Measurements from ENCODE around the gene TPCN2. TPM values are rescaled to one million over a fixed set of nuclear protein-coding genes. Genes with fewer than 3 reads are reported as not detected.

TPCN2 gene
- total RNA-seq, 1 experiment from 2014 or later, result 15.2 TPM

- ChIA-PET CTCF (no interaction called here), RAD21 (ENCODE audit: low non-redundant PET in 1 of 2, low total read pairs in 2 of 2, uncharacterized antibody in 2 of 2, unreplicated experiment in 2 of 2) (no interaction called here), POLR2A (no interaction called here)
- DNase-seq (ENCODE audit: low read depth, low spot score) (no peak), ATAC-seq (no peak)
- Histone ChIP-seq H3K4me3 (replicated peaks in 1 of 2; ENCODE audit: low read depth in 1 of 2, low read length in 2 of 2) (no peak overlapping the region), H3K27ac (ENCODE audit: low read depth, low read length) (no peak overlapping the region), H3K4me1 (ENCODE audit: control insufficient read depth in 1 of 2, insufficient read depth in 2 of 2, low read length in 2 of 2) (no peaks in the 10 kb centered on the region), H3K4me2 (ENCODE audit: low read length) (no peak overlapping the region), H3K79me2 (ENCODE audit: insufficient read depth, low read length) (no peaks in the 10 kb centered on the region), H2AFZ (ENCODE audit: low read depth, low read length, poor library complexity, severe bottlenecking) (no peak overlapping the region), H3K9me3 (ENCODE audit: control insufficient read depth in 1 of 2, insufficient read depth in 1 of 2, low read depth in 1 of 2, low read length in 2 of 2) (peaks cover 0 to 3% of the 10 kb centered on the region in 2 experiments; a peak in 1 of 4 replicates), H3K9ac (ENCODE audit: low read length) (no peak overlapping the region), H4K20me1 (ENCODE audit: insufficient read depth) (no peaks in the 10 kb centered on the region), H3K36me3 (ENCODE audit: control insufficient read depth in 1 of 2, insufficient read depth in 2 of 2, low read length in 2 of 2) (no peaks in the 10 kb centered on the region), H3K9me2 (ENCODE audit: insufficient read depth) (no peaks in the 10 kb centered on the region), H3K27me3 (ENCODE audit: insufficient read depth, low read length) (no peaks in the 10 kb centered on the region)
- intact Hi-C loops (cut with micrococcal nuclease), result no loop called here
- no TSS peak for BruUV-seq (replicated peaks)
- TF ChIP-seq EGR1 (IDR thresholded peaks at IDR 0.05; ENCODE audit: low read depth), result no peak
- TF ChIP-seq, protein P1, sequence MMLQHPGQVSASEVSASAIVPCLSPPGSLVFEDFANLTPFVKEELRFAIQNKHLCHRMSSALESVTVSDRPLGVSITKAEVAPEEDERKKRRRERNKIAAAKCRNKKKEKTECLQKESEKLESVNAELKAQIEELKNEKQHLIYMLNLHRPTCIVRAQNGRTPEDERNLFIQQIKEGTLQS (IDR thresholded peaks at IDR 0.05), result no peak
- TF ChIP-seq, protein P2, sequence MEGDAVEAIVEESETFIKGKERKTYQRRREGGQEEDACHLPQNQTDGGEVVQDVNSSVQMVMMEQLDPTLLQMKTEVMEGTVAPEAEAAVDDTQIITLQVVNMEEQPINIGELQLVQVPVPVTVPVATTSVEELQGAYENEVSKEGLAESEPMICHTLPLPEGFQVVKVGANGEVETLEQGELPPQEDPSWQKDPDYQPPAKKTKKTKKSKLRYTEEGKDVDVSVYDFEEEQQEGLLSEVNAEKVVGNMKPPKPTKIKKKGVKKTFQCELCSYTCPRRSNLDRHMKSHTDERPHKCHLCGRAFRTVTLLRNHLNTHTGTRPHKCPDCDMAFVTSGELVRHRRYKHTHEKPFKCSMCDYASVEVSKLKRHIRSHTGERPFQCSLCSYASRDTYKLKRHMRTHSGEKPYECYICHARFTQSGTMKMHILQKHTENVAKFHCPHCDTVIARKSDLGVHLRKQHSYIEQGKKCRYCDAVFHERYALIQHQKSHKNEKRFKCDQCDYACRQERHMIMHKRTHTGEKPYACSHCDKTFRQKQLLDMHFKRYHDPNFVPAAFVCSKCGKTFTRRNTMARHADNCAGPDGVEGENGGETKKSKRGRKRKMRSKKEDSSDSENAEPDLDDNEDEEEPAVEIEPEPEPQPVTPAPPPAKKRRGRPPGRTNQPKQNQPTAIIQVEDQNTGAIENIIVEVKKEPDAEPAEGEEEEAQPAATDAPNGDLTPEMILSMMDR (IDR thresholded peaks at IDR 0.05 in 2 of 3, conservative IDR thresholded peaks at IDR 0.05 in 1 of 3; ENCODE audit: borderline replicate concordance in 1 of 3, insufficient read depth in 1 of 3, low read depth in 2 of 3, low read length in 2 of 3), result no peak
- TF ChIP-seq RAD21 (IDR thresholded peaks at IDR 0.05; ENCODE audit: low read depth), result no peak
- TF ChIP-seq SP1 (IDR thresholded peaks at IDR 0.05; ENCODE audit: low read depth), result no peak
- TF ChIP-seq ZNF274 (IDR thresholded peaks at IDR 0.05; ENCODE audit: low read depth, low read length), result no peak
- no peak for TF ChIP-seq JUND (IDR thresholded peaks at IDR 0.05)
- no peak for TF ChIP-seq SRF (IDR thresholded peaks at IDR 0.05; ENCODE audit: low read depth)
- no peak for TF ChIP-seq ELF1 (IDR thresholded peaks at IDR 0.05; ENCODE audit: borderline replicate concordance, low read depth)
- no peak for TF ChIP-seq CBX3 (IDR thresholded peaks at IDR 0.05; ENCODE audit: low read depth)
- no peak for TF ChIP-seq ZFX (IDR thresholded peaks at IDR 0.05)
- no peak for TF ChIP-seq MAX (IDR thresholded peaks at IDR 0.05)
- TF ChIP-seq, protein P3, sequence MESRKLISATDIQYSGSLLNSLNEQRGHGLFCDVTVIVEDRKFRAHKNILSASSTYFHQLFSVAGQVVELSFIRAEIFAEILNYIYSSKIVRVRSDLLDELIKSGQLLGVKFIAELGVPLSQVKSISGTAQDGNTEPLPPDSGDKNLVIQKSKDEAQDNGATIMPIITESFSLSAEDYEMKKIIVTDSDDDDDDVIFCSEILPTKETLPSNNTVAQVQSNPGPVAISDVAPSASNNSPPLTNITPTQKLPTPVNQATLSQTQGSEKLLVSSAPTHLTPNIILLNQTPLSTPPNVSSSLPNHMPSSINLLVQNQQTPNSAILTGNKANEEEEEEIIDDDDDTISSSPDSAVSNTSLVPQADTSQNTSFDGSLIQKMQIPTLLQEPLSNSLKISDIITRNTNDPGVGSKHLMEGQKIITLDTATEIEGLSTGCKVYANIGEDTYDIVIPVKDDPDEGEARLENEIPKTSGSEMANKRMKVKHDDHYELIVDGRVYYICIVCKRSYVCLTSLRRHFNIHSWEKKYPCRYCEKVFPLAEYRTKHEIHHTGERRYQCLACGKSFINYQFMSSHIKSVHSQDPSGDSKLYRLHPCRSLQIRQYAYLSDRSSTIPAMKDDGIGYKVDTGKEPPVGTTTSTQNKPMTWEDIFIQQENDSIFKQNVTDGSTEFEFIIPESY (IDR thresholded peaks at IDR 0.05; ENCODE audit: extremely low read depth, insufficient replicate concordance, low read length), result no peak
- TF ChIP-seq, protein P4, sequence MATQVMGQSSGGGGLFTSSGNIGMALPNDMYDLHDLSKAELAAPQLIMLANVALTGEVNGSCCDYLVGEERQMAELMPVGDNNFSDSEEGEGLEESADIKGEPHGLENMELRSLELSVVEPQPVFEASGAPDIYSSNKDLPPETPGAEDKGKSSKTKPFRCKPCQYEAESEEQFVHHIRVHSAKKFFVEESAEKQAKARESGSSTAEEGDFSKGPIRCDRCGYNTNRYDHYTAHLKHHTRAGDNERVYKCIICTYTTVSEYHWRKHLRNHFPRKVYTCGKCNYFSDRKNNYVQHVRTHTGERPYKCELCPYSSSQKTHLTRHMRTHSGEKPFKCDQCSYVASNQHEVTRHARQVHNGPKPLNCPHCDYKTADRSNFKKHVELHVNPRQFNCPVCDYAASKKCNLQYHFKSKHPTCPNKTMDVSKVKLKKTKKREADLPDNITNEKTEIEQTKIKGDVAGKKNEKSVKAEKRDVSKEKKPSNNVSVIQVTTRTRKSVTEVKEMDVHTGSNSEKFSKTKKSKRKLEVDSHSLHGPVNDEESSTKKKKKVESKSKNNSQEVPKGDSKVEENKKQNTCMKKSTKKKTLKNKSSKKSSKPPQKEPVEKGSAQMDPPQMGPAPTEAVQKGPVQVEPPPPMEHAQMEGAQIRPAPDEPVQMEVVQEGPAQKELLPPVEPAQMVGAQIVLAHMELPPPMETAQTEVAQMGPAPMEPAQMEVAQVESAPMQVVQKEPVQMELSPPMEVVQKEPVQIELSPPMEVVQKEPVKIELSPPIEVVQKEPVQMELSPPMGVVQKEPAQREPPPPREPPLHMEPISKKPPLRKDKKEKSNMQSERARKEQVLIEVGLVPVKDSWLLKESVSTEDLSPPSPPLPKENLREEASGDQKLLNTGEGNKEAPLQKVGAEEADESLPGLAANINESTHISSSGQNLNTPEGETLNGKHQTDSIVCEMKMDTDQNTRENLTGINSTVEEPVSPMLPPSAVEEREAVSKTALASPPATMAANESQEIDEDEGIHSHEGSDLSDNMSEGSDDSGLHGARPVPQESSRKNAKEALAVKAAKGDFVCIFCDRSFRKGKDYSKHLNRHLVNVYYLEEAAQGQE (IDR thresholded peaks at IDR 0.05; ENCODE audit: low read depth), result no peak
- TF ChIP-seq POLR2AphosphoS5 (IDR thresholded peaks at IDR 0.05; ENCODE audit: low read depth, low read length), result no peak
- TF ChIP-seq POLR2A (IDR thresholded peaks at IDR 0.05; ENCODE audit: borderline replicate concordance, extremely low read depth, insufficient read depth, insufficient read length), result no peak
- TF ChIP-seq YY1 (IDR thresholded peaks at IDR 0.05; ENCODE audit: extremely low read depth, insufficient replicate concordance, low read depth, low read length), result no peak
- no peak for TF ChIP-seq TCF7L2 (IDR thresholded peaks at IDR 0.05; ENCODE audit: borderline replicate concordance, extremely low read depth, insufficient read depth, insufficient read length)
Observed at GRCh38 chr11:69180226-69180625, 131.5 kb downstream of the TPCN2 start.
